ENCODE measurements around the gene HTRA1. TPM values are rescaled to one million over a fixed set of nuclear protein-coding genes. Genes with fewer than 3 reads are reported as not detected.

The HTRA1 gene
- total RNA-seq, 4 donors from 2014 or later: 55.2 to 99.5 (median 80.6) TPM

GRCh38 chr10:122531261-122531660, 69.9 kb downstream of the HTRA1 start:
- H3K27me3 ChIP-seq: no peaks in the 10 kb centered on the region
- 96% methylated on average over 5 of the region's 5 CpGs for WGBS
- peak in 1 of 2 donors; percentile 13 for DNase-seq (ENCODE audit: low spot score in 2 of 2)
- H3K36me3 ChIP-seq: no peaks in the 10 kb centered on the region
- H3K4me1 ChIP-seq: no peaks in the 10 kb centered on the region
- H3K9me3 ChIP-seq: no peaks in the 10 kb centered on the region
- TF ChIP-seq CTCF (IDR thresholded peaks at IDR 0.05): no peak
- TF ChIP-seq EP300 (IDR thresholded peaks at IDR 0.05): no peak
- no peak for TF ChIP-seq POLR2AphosphoS5 (IDR thresholded peaks at IDR 0.05)
- TF ChIP-seq POLR2A (IDR thresholded peaks at IDR 0.05): no peak
- no peak overlapping the region for H3K4me3 ChIP-seq
- H3K27ac ChIP-seq: no peak overlapping the region

- 22% methylated on average over 3 of the region's 3 CpGs for WGBS
- Histone ChIP-seq H3K27me3 (no peaks in the 10 kb centered on the region), H3K4me1 (no peaks in the 10 kb centered on the region), H3K9me3 (no peaks in the 10 kb centered on the region), H3K4me3 (no peak overlapping the region), H3K36me3 (no peaks in the 10 kb centered on the region), H3K27ac (no peak overlapping the region)
- peak in 1 of 2 donors; percentile 18 for DNase-seq (ENCODE audit: low spot score in 2 of 2)
- TF ChIP-seq POLR2AphosphoS5 (IDR thresholded peaks at IDR 0.05): no peak
- TF ChIP-seq EP300 (IDR thresholded peaks at IDR 0.05): no peak
- no peak for TF ChIP-seq CTCF (IDR thresholded peaks at IDR 0.05)
Measured at GRCh38 chr10:122531939-122532338, 70.6 kb downstream of the HTRA1 start.

GRCh38 chr10:122532601-122533296, 71.4 kb downstream of the HTRA1 start:
- Histone ChIP-seq H3K36me3 (no peaks in the 10 kb centered on the region), H3K9me3 (no peaks in the 10 kb centered on the region), H3K4me3 (no peak overlapping the region), H3K27me3 (no peaks in the 10 kb centered on the region), H3K27ac (no peak overlapping the region), H3K4me1 (no peaks in the 10 kb centered on the region)
- TF ChIP-seq POLR2AphosphoS5 (IDR thresholded peaks at IDR 0.05) (no peak), EP300 (IDR thresholded peaks at IDR 0.05) (no peak), POLR2A (IDR thresholded peaks at IDR 0.05) (no peak), CTCF (IDR thresholded peaks at IDR 0.05) (no peak)
- 93% methylated on average over 6 of the region's 6 CpGs for WGBS
- no peak for DNase-seq (ENCODE audit: low spot score in 2 of 2)

GRCh38 chr10:122537545-122537944, 76.2 kb downstream of the HTRA1 start:
- Histone ChIP-seq H3K9me3 (no peaks in the 10 kb centered on the region), H3K4me1 (peaks cover 6% of the 10 kb centered on the region), H3K4me3 (no peak overlapping the region), H3K27ac (no peak overlapping the region), H3K27me3 (no peaks in the 10 kb centered on the region), H3K36me3 (no peaks in the 10 kb centered on the region)
- no peak for DNase-seq (ENCODE audit: low spot score in 2 of 2)
- 88% methylated on average over 2 of the region's 2 CpGs for WGBS
- TF ChIP-seq EP300 (IDR thresholded peaks at IDR 0.05) (no peak), POLR2AphosphoS5 (IDR thresholded peaks at IDR 0.05) (no peak), CTCF (IDR thresholded peaks at IDR 0.05) (no peak), POLR2A (IDR thresholded peaks at IDR 0.05) (no peak)

GRCh38 chr10:122541541-122542002, 80.2 kb downstream of the HTRA1 start:
- DNase-seq (ENCODE audit: low spot score in 2 of 2): no peak
- no peak for TF ChIP-seq EP300 (IDR thresholded peaks at IDR 0.05)
- TF ChIP-seq POLR2AphosphoS5 (IDR thresholded peaks at IDR 0.05): no peak
- TF ChIP-seq CTCF (IDR thresholded peaks at IDR 0.05): no peak
- no peak for TF ChIP-seq POLR2A (IDR thresholded peaks at IDR 0.05)
- no peaks in the 10 kb centered on the region for H3K27me3 ChIP-seq
- 41% methylated on average over 4 of the region's 4 CpGs for WGBS
- H3K4me3 ChIP-seq: no peak overlapping the region
- H3K27ac ChIP-seq: no peak overlapping the region
- no peaks in the 10 kb centered on the region for H3K9me3 ChIP-seq
- H3K4me1 ChIP-seq: peaks cover 18% of the 10 kb centered on the region
- no peaks in the 10 kb centered on the region for H3K36me3 ChIP-seq
